ENCODE measurements around the gene EWSR1. TPM values are rescaled to one million over a fixed set of nuclear protein-coding genes. Genes with fewer than 3 reads are reported as not detected.

The EWSR1 gene
- total RNA-seq, 1 donor from 2014 or later, result 211 TPM

DNA sequence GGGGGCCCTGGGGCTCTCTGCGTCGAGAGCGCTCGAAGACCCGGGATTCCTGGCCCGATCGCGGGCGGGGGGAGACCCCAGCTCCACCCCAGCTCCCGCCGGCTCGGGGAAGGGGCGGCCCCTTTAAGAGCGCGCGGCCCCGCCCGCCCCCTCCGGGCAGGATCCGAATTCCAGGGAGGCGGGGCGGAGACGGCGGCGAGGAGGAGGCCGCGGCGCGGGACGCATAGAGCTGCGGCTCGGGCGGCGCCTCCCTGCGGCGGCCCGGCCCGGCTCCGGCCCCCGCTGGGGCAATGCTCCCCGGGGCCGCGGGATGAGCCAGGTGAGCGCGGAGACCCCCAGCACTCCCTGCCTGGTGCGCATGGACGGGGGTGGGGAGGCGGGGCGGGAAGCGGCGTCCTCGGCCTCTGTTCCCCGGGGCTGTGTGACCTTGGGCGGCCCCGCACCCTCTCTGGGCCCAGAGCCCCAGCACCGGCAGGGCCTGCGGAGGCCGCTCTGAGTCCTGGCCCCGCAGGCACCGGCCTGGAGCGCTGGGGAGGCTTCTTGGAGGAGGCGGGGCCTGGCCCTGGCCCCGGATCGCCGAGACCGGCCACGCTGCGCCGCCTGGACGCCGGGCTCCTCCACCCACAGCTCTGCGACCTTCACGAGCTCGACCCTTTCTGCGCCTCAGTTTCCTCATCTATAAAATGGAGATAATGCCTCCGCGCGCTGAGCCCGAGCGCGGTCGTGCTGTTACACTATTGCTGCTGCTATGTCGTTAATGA is 38.9 kb downstream of the EWSR1 start:
- no peak for DNase-seq (ENCODE audit: low read depth)
- TF ChIP-seq, protein P1, sequence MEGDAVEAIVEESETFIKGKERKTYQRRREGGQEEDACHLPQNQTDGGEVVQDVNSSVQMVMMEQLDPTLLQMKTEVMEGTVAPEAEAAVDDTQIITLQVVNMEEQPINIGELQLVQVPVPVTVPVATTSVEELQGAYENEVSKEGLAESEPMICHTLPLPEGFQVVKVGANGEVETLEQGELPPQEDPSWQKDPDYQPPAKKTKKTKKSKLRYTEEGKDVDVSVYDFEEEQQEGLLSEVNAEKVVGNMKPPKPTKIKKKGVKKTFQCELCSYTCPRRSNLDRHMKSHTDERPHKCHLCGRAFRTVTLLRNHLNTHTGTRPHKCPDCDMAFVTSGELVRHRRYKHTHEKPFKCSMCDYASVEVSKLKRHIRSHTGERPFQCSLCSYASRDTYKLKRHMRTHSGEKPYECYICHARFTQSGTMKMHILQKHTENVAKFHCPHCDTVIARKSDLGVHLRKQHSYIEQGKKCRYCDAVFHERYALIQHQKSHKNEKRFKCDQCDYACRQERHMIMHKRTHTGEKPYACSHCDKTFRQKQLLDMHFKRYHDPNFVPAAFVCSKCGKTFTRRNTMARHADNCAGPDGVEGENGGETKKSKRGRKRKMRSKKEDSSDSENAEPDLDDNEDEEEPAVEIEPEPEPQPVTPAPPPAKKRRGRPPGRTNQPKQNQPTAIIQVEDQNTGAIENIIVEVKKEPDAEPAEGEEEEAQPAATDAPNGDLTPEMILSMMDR (conservative IDR thresholded peaks at IDR 0.05; ENCODE audit: low read depth, low read length), result no peak
- H3K4me3 ChIP-seq (ENCODE audit: low read depth, low read length), result peak overlapping the region; percentile 92

DNA sequence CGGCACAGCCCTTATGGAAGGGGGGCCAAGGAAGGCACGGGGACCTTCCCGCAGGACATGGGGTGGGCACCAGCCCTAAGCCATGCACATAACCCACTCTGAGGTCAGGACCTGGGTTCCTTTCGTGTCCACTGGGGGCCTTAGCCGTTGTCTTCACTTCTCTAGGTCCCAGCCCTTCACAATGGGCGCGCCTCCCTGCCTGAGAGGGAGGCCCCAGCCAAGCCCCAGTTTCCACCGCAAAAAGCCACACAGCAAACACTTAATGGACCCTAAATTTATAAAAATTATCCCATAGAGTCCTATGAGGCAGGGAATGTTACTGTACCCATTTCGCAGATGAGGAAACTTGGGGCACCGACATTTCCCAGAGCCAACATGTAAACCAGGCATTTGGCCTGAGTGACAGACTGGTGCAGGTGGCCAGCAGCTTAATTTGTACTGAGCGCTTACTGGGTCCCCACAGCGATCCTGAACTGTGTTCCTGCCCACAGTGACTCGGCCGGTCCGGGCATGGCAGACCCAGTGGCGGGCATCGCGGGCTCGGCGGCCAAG is 39.6 kb downstream of the EWSR1 start:
- DNase-seq (ENCODE audit: low read depth), result no peak
- TF ChIP-seq, protein P1 (conservative IDR thresholded peaks at IDR 0.05; ENCODE audit: low read depth, low read length), result no peak
- peak overlapping the region; percentile 92 for H3K4me3 ChIP-seq (ENCODE audit: low read depth, low read length)

DNA sequence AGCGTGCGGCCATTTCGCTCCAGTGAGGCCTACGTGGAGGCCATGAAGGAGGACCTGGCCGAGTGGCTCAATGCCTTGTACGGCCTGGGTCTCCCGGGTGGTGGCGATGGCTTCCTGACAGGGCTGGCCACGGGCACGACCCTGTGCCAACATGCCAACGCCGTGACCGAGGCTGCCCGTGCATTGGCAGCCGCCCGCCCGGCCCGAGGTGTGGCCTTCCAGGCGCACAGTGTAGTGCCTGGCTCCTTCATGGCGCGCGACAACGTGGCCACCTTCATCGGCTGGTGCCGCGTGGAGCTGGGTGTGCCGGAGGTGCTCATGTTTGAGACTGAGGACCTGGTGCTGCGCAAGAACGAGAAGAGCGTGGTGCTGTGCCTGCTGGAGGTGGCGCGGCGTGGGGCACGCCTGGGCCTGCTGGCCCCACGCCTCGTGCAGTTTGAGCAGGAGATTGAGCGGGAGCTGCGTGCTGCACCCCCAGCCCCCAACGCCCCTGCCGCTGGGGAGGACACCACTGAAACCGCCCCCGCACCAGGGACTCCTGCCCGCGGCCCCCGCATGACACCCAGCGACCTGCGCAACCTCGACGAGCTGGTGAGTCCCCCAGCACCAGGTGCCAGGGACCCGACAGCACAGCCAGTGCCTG is 40.2 kb downstream of the EWSR1 start:
- no peak for DNase-seq (ENCODE audit: low read depth)
- TF ChIP-seq, protein P1 (conservative IDR thresholded peaks at IDR 0.05; ENCODE audit: low read depth, low read length), result no peak
- H3K4me3 ChIP-seq (ENCODE audit: low read depth, low read length), result peak overlapping the region; percentile 92

DNA sequence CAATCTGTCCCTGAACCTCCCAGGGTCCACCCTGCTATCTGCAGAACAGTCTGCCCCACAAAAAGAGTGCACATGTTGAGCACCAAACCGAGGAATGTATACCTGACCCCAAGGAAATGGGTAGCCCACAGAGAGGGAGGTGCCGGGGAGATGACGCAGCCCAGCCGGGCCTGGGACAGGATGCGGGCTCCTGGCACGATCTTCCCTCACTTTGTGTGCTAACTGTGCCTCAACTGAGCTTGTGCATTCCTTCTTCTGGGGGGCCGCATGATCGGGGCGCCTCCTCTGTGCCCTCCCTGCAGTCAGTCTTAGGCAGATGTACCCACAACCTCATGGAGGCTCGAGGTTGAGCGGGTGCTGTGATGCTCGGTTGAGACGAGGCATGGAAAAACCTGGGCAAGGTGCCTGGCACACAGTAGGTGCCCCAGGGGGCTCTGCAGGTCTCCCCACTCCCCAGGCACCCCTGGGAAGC is 40.8 kb downstream of the EWSR1 start:
- no peak for DNase-seq (ENCODE audit: low read depth)
- TF ChIP-seq, protein P1 (conservative IDR thresholded peaks at IDR 0.05; ENCODE audit: low read depth, low read length), result no peak
- no peak overlapping the region for H3K4me3 ChIP-seq (ENCODE audit: low read depth, low read length)

GRCh38 chr22:29309332-29310064 is 41.4 kb downstream of the EWSR1 start:
- TF ChIP-seq, protein P1 (conservative IDR thresholded peaks at IDR 0.05; ENCODE audit: low read depth, low read length), result no peak
- no peak overlapping the region for H3K4me3 ChIP-seq (ENCODE audit: low read depth, low read length)

GRCh38 chr22:29310065-29310862 is 42.2 kb downstream of the EWSR1 start:
- TF ChIP-seq, protein P1 (conservative IDR thresholded peaks at IDR 0.05; ENCODE audit: low read depth, low read length), result no peak
- no peak for DNase-seq (ENCODE audit: low read depth)
- H3K4me3 ChIP-seq (ENCODE audit: low read depth, low read length), result no peak overlapping the region

More at GRCh38 chr22:29309332-29310064, 41.4 kb downstream of the EWSR1 start:
- no peak for DNase-seq (ENCODE audit: low read depth)
